ENCODE data around the gene CDH22. TPM values are rescaled to one million over a fixed set of nuclear protein-coding genes. Genes with fewer than 3 reads are reported as not detected.

The CDH22 gene
- total and polyA plus RNA-seq, 10 of the 15 experiments (the other 5 are each of a cell fraction or from before 2014, with no cell fraction given) = not detected

GRCh38 chr20:46315311-46315710 is 7.0 kb upstream of the CDH22 start:
- BruUV-seq (replicated peaks) = no TSS peak
- ChIA-PET SMC1A (ENCODE audit: uncharacterized antibody, unreplicated experiment) (no interaction called here), RAD21 (ENCODE audit: unreplicated experiment) (no interaction called here), CTCF (interaction anchor here (0.7 kb wide), 1 partner anchor 258 kb away, joined by 3 read pairs; no protein-coding TSS in a partner anchor), POLR2A (no interaction called here)
- no peak overlapping the region for H3K4me2 ChIP-seq (ENCODE audit: control insufficient read depth, insufficient read depth)
- FAIRE-seq (no peak), ATAC-seq (no peak), DNase-seq (ENCODE audit: low read depth, low spot score) (no peak)
- H3K27me3 ChIP-seq (replicated peaks in 1 of 2; ENCODE audit: control insufficient read depth in 2 of 2, insufficient read depth in 2 of 2, low read length in 1 of 2) = peaks cover 22 to 24% of the 10 kb centered on the region in 2 experiments
- H3K9ac ChIP-seq (ENCODE audit: control insufficient read depth, insufficient read depth, low read length) = no peak overlapping the region
- H3K4me3 ChIP-seq = no peak overlapping the region
- in situ Hi-C loops (cut with MboI) = no loop called here
- H3K27ac ChIP-seq (ENCODE audit: control insufficient read depth, insufficient read depth) = no peak overlapping the region
- 31% methylated on average over 6 of the region's 6 CpGs for WGBS (ENCODE audit: insufficient coverage, insufficient replicate concordance, low lambda C conversion rate, missing lambda C conversion rate)
- no peaks in the 10 kb centered on the region for H3K36me3 ChIP-seq (ENCODE audit: control insufficient read depth in 2 of 2, insufficient read depth in 2 of 2, low read length in 1 of 2)
- no peaks in the 10 kb centered on the region for H3K9me3 ChIP-seq (replicated peaks; ENCODE audit: control insufficient read depth, insufficient read depth, low read length)
- H4K20me1 ChIP-seq (ENCODE audit: control insufficient read depth, insufficient read depth) = no peaks in the 10 kb centered on the region
- H3K4me1 ChIP-seq (ENCODE audit: control insufficient read depth, insufficient read depth, low read length) = no peaks in the 10 kb centered on the region
- intact Hi-C loops (cut with micrococcal nuclease; ENCODE audit: unreplicated experiment) = no loop called here
- no peaks in the 10 kb centered on the region for H3K79me2 ChIP-seq (ENCODE audit: control insufficient read depth, insufficient read depth, low read length)
- no peak overlapping the region for H2AFZ ChIP-seq (ENCODE audit: control insufficient read depth, low read depth, low read length)
- TF ChIP-seq WRNIP1 (IDR thresholded peaks at IDR 0.05; ENCODE audit: borderline replicate concordance, low read depth, low read length) (no peak), ATF2 (IDR thresholded peaks at IDR 0.05; ENCODE audit: low read length) (no peak), CREM (IDR thresholded peaks at IDR 0.05; ENCODE audit: low read depth) (no peak), NRF1 (conservative IDR thresholded peaks at IDR 0.05; ENCODE audit: low read depth, low read length) (no peak), STAT3 (IDR thresholded peaks at IDR 0.05; ENCODE audit: low read depth, low read length) (no peak), GABPA (IDR thresholded peaks at IDR 0.05; ENCODE audit: low read depth) (no peak), RFX5 (IDR thresholded peaks at IDR 0.05; ENCODE audit: low read depth, low read length) (no peak), MYC (IDR thresholded peaks at IDR 0.05; ENCODE audit: insufficient read depth, insufficient read length, insufficient replicate concordance, low read length, severe bottlenecking) (no peak), RCOR1 (conservative IDR thresholded peaks at IDR 0.05; ENCODE audit: low read depth, low read length) (no peak), MLLT1 (IDR thresholded peaks at IDR 0.05) (no peak), SKIL (IDR thresholded peaks at IDR 0.05; ENCODE audit: low read depth, poor library complexity, severe bottlenecking) (no peak), ELK1 (IDR thresholded peaks at IDR 0.05; ENCODE audit: low read depth, low read length) (no peak), IRF3 (IDR thresholded peaks at IDR 0.05) (no peak), IKZF1 (conservative IDR thresholded peaks at IDR 0.05) (no peak), CTCF (IDR thresholded peaks at IDR 0.05 in 2 of 3, conservative IDR thresholded peaks at IDR 0.05 in 1 of 3; ENCODE audit: control insufficient read depth in 2 of 3, extremely low read depth in 1 of 3, insufficient read depth in 1 of 3, low read depth in 3 of 3, low read length in 3 of 3) (no peak), CHD2 (IDR thresholded peaks at IDR 0.05; ENCODE audit: borderline replicate concordance, low read depth, low read length) (no peak)

All from GM12878 (cell line).